Tongue (tissue), 2 donors: Measurements from ENCODE around the gene CDH12. TPM values are rescaled to one million over a fixed set of nuclear protein-coding genes. Genes with fewer than 3 reads are reported as not detected.
"Not testable (repeated sequence)": the region's sequence is repeated elsewhere in the genome, so short reads cannot be mapped to it uniquely, and the experiment has no call there.

Experiments used
- DNase-seq: peaks from one replicate; pipeline ENCODE4 v3.0.0-alpha.2; 2015
- total RNA-seq: library from RNA; depleted of rRNA; stranded (reverse); fragments of >200 nt; gene quantifications from one replicate; pipeline ENCODE4 v1.2.3, GENCODE V29; 2014

CDH12 gene
- total RNA-seq, 1 donor from 2014 or later = 0.72 TPM

GRCh38 chr5:22432905-22433304 is 420.2 kb downstream of the CDH12 start:
- DNase-seq = no peak

GRCh38 chr5:22431840-22432239 is 421.3 kb downstream of the CDH12 start:
- DNase-seq = no peak

GRCh38 chr5:22431406-22431805 is 421.7 kb downstream of the CDH12 start:
- no peak for DNase-seq

- no peak for DNase-seq
Measured at GRCh38 chr5:22411554-22412349, 441.4 kb downstream of the CDH12 start.

- DNase-seq = peak; percentile 13
Measured at GRCh38 chr5:22391956-22392355, 461.2 kb downstream of the CDH12 start.

- no peak for DNase-seq
Measured at GRCh38 chr5:22390888-22391287, 462.3 kb downstream of the CDH12 start.

GRCh38 chr5:22372826-22373660 is 480.1 kb downstream of the CDH12 start:
- no peak for DNase-seq

GRCh38 chr5:22372376-22372775 is 480.8 kb downstream of the CDH12 start:
- no peak for DNase-seq

GRCh38 chr5:22354956-22355355 is 498.2 kb downstream of the CDH12 start:
- no peak for DNase-seq

GRCh38 chr5:22352493-22352892 is 500.7 kb downstream of the CDH12 start:
- DNase-seq = no peak

GRCh38 chr5:22351178-22351577 is 502.0 kb downstream of the CDH12 start:
- DNase-seq = no peak

GRCh38 chr5:22348027-22348426 is 505.1 kb downstream of the CDH12 start:
- DNase-seq = no peak

- DNase-seq = no peak
Measured at GRCh38 chr5:22344000-22344399, 509.1 kb downstream of the CDH12 start.

- DNase-seq = no peak
Measured at GRCh38 chr5:22341406-22341805, 511.7 kb downstream of the CDH12 start.

- not testable (repeated sequence) for DNase-seq
Measured at GRCh38 chr5:22332949-22333348, 520.2 kb downstream of the CDH12 start.

GRCh38 chr5:22329683-22330082 is 523.5 kb downstream of the CDH12 start:
- DNase-seq = no peak

- DNase-seq = no peak
Measured at GRCh38 chr5:22319798-22320197, 533.3 kb downstream of the CDH12 start.

GRCh38 chr5:22316294-22316693 is 536.9 kb downstream of the CDH12 start:
- no peak for DNase-seq

- DNase-seq = not testable (repeated sequence)
Measured at GRCh38 chr5:22315052-22315451, 538.1 kb downstream of the CDH12 start.

GRCh38 chr5:22314548-22314947 is 538.6 kb downstream of the CDH12 start:
- DNase-seq = no peak

GRCh38 chr5:22306011-22306410 is 547.1 kb downstream of the CDH12 start:
- DNase-seq = no peak

GRCh38 chr5:22295832-22296231 is 557.3 kb downstream of the CDH12 start:
- no peak for DNase-seq

- no peak for DNase-seq
Measured at GRCh38 chr5:22293147-22293546, 560.0 kb downstream of the CDH12 start.

GRCh38 chr5:22278164-22278563 is 575.0 kb downstream of the CDH12 start:
- DNase-seq = no peak
